GM19239 (cell line): ENCODE data around the gene EIF1.

Experiments used
- DNase-seq: peaks from one replicate; pipeline ENCODE4 v3.0.0; 2011; ENCODE audit warnings: low spot score; ENCODE audit not compliant: insufficient read length
- FAIRE-seq: peaks from 2 replicates; lab custom pipeline; 2011; peaks lifted over from hg19 to GRCh38; lab: Jason Lieb, UNC

EIF1 gene

GRCh38 chr17:41654678-41655607, 33.7 kb upstream of the EIF1 start:
- FAIRE-seq (no peak), DNase-seq (no peak)

GRCh38 chr17:41655611-41656111, 33.0 kb upstream of the EIF1 start:
- DNase-seq = no peak
- FAIRE-seq = no peak

- DNase-seq (no peak), FAIRE-seq (no peak)
Observed at GRCh38 chr17:41656249-41657023, 32.2 kb upstream of the EIF1 start.

- DNase-seq (no peak), FAIRE-seq (no peak)
Observed at GRCh38 chr17:41657176-41657754, 31.4 kb upstream of the EIF1 start.

GRCh38 chr17:41657936-41658335, 30.7 kb upstream of the EIF1 start:
- DNase-seq = no peak
- no peak for FAIRE-seq

- FAIRE-seq = no peak
- no peak for DNase-seq
Observed at GRCh38 chr17:41658846-41659245, 29.8 kb upstream of the EIF1 start.

- no peak for DNase-seq
- FAIRE-seq = no peak
Observed at GRCh38 chr17:41659427-41660212, 29.1 kb upstream of the EIF1 start.

- DNase-seq (no peak), FAIRE-seq (no peak)
Observed at GRCh38 chr17:41660221-41660711, 28.4 kb upstream of the EIF1 start.

- DNase-seq = no peak
- no peak for FAIRE-seq
Observed at GRCh38 chr17:41663451-41664171, 25.1 kb upstream of the EIF1 start.

- FAIRE-seq = no peak
- DNase-seq = no peak
Observed at GRCh38 chr17:41664172-41664457, 24.6 kb upstream of the EIF1 start.

GRCh38 chr17:41664587-41665565, 23.8 kb upstream of the EIF1 start:
- FAIRE-seq = no peak
- no peak for DNase-seq

- FAIRE-seq (peak; percentile 85), DNase-seq (peak; percentile 77)
Observed at GRCh38 chr17:41665566-41666236, 23.0 kb upstream of the EIF1 start.

GRCh38 chr17:41666237-41666641, 22.4 kb upstream of the EIF1 start:
- FAIRE-seq = peak; percentile 35
- no peak for DNase-seq

GRCh38 chr17:41666708-41667279, 21.9 kb upstream of the EIF1 start:
- FAIRE-seq (peak; percentile 87), DNase-seq (peak; percentile 71)

- FAIRE-seq (no peak), DNase-seq (no peak)
Observed at GRCh38 chr17:41667280-41668041, 21.2 kb upstream of the EIF1 start.

- FAIRE-seq (no peak), DNase-seq (no peak)
Observed at GRCh38 chr17:41672153-41672552, 16.5 kb upstream of the EIF1 start.
